DND-41 (cell line): ENCODE results near the gene ZNF69.

Experiments
- EZH2 ChIP-seq: IDR thresholded peaks from 3 replicates; pipeline ENCODE4 v1.6.1; 2012; ENCODE audit warnings: borderline replicate concordance, low read depth, mild to moderate bottlenecking, moderate library complexity, low read length, inconsistent platforms; ENCODE audit not compliant: severe bottlenecking
- TF ChIP-seq, protein P1 (sequence below): IDR thresholded peaks from 2 replicates; pipeline ENCODE4 v1.5.1; 2012; ENCODE audit warnings: borderline replicate concordance, low read length, moderate library complexity, mild to moderate bottlenecking; ENCODE audit not compliant: poor library complexity, severe bottlenecking; ENCODE audit errors: extremely low read depth

DNA sequence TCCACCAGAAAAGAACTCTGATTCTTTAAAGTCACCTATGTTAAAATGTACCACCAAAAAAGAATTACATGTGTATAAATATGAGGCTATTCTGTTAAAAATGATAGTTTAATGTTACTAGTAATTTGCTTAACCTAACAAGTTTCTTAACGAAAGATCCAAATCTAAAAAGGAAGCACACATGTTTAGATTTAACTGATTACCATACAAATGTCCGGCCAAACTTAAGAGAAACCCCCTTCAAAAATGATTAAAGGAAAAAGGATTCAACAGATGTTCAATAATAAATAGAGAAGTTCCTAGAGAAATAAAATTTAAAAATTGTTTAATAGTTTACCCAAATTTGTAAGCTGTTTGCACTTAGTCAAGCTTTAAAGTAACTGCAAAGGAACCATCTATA lies 5.0 kb upstream of the ZNF69 start:
- TF ChIP-seq, protein P1, sequence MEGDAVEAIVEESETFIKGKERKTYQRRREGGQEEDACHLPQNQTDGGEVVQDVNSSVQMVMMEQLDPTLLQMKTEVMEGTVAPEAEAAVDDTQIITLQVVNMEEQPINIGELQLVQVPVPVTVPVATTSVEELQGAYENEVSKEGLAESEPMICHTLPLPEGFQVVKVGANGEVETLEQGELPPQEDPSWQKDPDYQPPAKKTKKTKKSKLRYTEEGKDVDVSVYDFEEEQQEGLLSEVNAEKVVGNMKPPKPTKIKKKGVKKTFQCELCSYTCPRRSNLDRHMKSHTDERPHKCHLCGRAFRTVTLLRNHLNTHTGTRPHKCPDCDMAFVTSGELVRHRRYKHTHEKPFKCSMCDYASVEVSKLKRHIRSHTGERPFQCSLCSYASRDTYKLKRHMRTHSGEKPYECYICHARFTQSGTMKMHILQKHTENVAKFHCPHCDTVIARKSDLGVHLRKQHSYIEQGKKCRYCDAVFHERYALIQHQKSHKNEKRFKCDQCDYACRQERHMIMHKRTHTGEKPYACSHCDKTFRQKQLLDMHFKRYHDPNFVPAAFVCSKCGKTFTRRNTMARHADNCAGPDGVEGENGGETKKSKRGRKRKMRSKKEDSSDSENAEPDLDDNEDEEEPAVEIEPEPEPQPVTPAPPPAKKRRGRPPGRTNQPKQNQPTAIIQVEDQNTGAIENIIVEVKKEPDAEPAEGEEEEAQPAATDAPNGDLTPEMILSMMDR = no peak
- no peak for TF ChIP-seq EZH2
